Panc1 (cell line): ENCODE results near the gene ORM2. TPM values are rescaled to one million over a fixed set of nuclear protein-coding genes. Genes with fewer than 3 reads are reported as not detected.

ENCODE experiments used
- ATAC-seq: fragments of 200-7000 bp; cut with Tn5 transposase; 2 replicates; pipeline ENCODE4 v1.9.1; 2020; ENCODE audit warnings: mild to moderate bottlenecking, moderate library complexity
- BruUV-seq: library from RNA; stranded (reverse); fragments of 400-500 nt; replicated peaks from 2 replicates; lab custom pipeline; 2021; lab: Mats Ljungman, UMichigan
- CTCF ChIA-PET: fragments of 300-600 bp; sonication (Branson Sonifier 250); formaldehyde crosslinking; loops from one replicate; lab custom pipeline; 2022; ENCODE audit warnings: antibody characterized with exemption; lab: Charles Lee
- POLR2A ChIA-PET: fragments of 300-600 bp; sonication (Branson Sonifier 250); formaldehyde crosslinking; loops from one replicate; lab custom pipeline; 2022; ENCODE audit warnings: antibody characterized with exemption; lab: Charles Lee
- DNase-seq: peaks from one replicate; pipeline ENCODE4 v3.0.0-alpha.2; 2010; ENCODE audit warnings: low read depth, low spot score
- H3K27ac ChIP-seq: 2 replicates; pipeline ENCODE4 v1.5.1; 2011; ENCODE audit warnings: mild to moderate bottlenecking, low read length, inconsistent platforms
- H3K27me3 ChIP-seq: fragments of 200-500 bp; sonication (Bioruptor generic); 2 replicates; pipeline ENCODE4 v1.6.0; 2014; ENCODE audit warnings: low read length, inconsistent platforms; ENCODE audit not compliant: control insufficient read depth, insufficient read depth
- H3K36me3 ChIP-seq: fragments of 200-500 bp; sonication (Bioruptor generic); 2 replicates; pipeline ENCODE4 v1.5.1; 2014; ENCODE audit warnings: inconsistent platforms, mild to moderate bottlenecking, low read length, moderate library complexity; ENCODE audit not compliant: control insufficient read depth, insufficient read depth
- H3K4me1 ChIP-seq: 2 replicates; pipeline ENCODE4 v1.5.1; 2011; ENCODE audit warnings: inconsistent platforms, mild to moderate bottlenecking, low read length, moderate library complexity; ENCODE audit not compliant: control insufficient read depth, insufficient read depth
- H3K4me3 ChIP-seq, 2 experiments: 2 replicates each; pipeline ENCODE4 v1.5.1; 2011 to 2012; ENCODE audit warnings: low read depth in 2 of 2, low read length in 2 of 2, mild to moderate bottlenecking in 2 of 2, inconsistent platforms in 1 of 2, moderate library complexity in 1 of 2
- H3K9me3 ChIP-seq: fragments of 200-500 bp; sonication (Bioruptor generic); 2 replicates; pipeline ENCODE4 v1.5.1; 2014; ENCODE audit warnings: low read depth, mild to moderate bottlenecking, inconsistent platforms, low read length, moderate library complexity; ENCODE audit not compliant: control insufficient read depth, insufficient read depth
- CTCF ChIP-seq: fragments of 450-650 bp; IDR thresholded peaks from 2 replicates; pipeline ENCODE4 v1.5.1; 2017; ENCODE audit warnings: mild to moderate bottlenecking
- POLR2AphosphoS5 ChIP-seq: IDR thresholded peaks from 2 replicates; pipeline ENCODE4 v1.6.1; 2012; ENCODE audit warnings: mild to moderate bottlenecking, low read depth, low read length, moderate library complexity
- SIN3A ChIP-seq: IDR thresholded peaks from 2 replicates; pipeline ENCODE4 v1.6.1; 2012; ENCODE audit warnings: low read depth, mild to moderate bottlenecking, low read length, moderate library complexity, borderline replicate concordance; ENCODE audit not compliant: insufficient read depth
- TCF7L2 ChIP-seq: IDR thresholded peaks from 2 replicates; pipeline ENCODE4 v1.6.1; 2011; ENCODE audit warnings: mild to moderate bottlenecking, low read depth, low read length, inconsistent platforms
- in situ Hi-C: cut with HindIII; loops from 2 replicates; pipeline ENCODE4 v1.10.0; 2016; ENCODE audit warnings: low sequenced_read_pairs, low pct_unique_long_range_greater_than_20kb
- intact Hi-C: fragments of 100-400 bp; cut with micrococcal nuclease; formaldehyde crosslinking; loops from one replicate; pipeline ENCODE4 v1.10.0; 2022; ENCODE audit not compliant: unreplicated experiment
- total RNA-seq: library from RNA; stranded (reverse); gene quantifications from one replicate; pipeline ENCODE4 v1.2.1, GENCODE V29; 2021; ENCODE audit not compliant: unreplicated experiment
- TF ChIP-seq, protein P1 (sequence below), 2 experiments: IDR thresholded peaks; 2 replicates each; pipeline ENCODE4 v1.6.1; 2011 to 2012; ENCODE audit warnings: low read depth in 2 of 2, control low read depth in 1 of 2, low read length in 1 of 2, mild to moderate bottlenecking in 1 of 2, moderate library complexity in 1 of 2; ENCODE audit not compliant: insufficient read depth in 1 of 2

The ORM2 gene
- total RNA-seq, 1 experiment from 2014 or later, result 0.77 TPM

DNA sequence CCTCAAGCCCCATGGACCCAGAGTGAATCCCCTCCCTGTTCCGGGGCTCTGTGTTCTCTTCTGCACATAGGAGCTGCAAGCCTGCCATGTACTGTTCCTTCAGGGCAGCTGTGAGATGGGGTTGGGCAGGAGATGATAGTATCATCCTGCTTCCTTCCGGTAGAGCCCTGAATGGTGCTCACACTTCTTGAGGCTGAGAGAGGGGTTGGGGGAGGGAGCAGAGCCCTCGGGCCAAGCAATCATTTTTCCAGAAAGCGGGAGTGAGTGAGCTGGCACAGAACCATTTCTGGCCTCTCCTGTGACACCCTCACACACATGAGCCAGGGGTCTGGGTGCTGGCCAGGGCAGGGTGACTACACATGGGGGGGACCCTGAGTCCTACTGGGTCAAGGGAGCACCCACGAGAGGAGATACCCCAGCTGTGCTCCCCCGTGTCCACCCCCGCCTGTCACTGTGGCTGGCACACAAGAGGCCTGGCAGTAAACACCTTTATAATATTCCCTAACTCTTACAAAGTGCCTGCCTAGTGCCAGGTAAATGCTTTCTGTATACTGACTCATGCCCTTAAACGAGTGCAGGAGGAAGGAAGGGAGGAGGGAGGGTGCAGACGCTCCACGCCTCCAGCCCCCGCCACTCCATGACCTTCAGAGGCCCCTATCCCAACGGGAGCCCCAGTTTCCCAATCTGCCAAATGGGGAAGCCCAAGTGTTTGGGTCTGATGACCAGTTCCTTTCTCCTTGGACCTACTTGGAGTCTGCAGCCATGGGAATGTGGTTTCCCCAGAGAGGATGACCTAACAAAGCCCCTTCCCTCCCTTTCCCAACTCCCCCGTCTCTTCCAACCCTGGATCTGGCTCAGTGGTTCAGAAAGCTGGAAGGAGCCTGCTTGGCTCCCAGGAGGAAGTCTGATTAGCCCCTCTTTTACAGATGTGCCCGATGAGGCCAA is 42.6 kb downstream of the ORM2 start:
- Histone ChIP-seq H3K9me3 (no peaks in the 10 kb centered on the region), H3K4me1 (no peaks in the 10 kb centered on the region; the same call in 1 of the 2 replicates), H3K27ac (no peak overlapping the region), H3K4me3 (no peak overlapping the region), H3K36me3 (no peaks in the 10 kb centered on the region), H3K27me3 (no peaks in the 10 kb centered on the region)
- ATAC-seq (peak; percentile 30; the same call in 1 of the 2 replicates), DNase-seq (no peak)
- POLR2A ChIA-PET, result interaction anchor here (0.7 kb wide), 1 partner anchor 57 kb away, joined by 13 read pairs; no protein-coding TSS in a partner anchor
- in situ Hi-C loops (no loop called here), intact Hi-C loops (no loop called here)
- BruUV-seq, result no TSS peak
- TF ChIP-seq, protein P1, sequence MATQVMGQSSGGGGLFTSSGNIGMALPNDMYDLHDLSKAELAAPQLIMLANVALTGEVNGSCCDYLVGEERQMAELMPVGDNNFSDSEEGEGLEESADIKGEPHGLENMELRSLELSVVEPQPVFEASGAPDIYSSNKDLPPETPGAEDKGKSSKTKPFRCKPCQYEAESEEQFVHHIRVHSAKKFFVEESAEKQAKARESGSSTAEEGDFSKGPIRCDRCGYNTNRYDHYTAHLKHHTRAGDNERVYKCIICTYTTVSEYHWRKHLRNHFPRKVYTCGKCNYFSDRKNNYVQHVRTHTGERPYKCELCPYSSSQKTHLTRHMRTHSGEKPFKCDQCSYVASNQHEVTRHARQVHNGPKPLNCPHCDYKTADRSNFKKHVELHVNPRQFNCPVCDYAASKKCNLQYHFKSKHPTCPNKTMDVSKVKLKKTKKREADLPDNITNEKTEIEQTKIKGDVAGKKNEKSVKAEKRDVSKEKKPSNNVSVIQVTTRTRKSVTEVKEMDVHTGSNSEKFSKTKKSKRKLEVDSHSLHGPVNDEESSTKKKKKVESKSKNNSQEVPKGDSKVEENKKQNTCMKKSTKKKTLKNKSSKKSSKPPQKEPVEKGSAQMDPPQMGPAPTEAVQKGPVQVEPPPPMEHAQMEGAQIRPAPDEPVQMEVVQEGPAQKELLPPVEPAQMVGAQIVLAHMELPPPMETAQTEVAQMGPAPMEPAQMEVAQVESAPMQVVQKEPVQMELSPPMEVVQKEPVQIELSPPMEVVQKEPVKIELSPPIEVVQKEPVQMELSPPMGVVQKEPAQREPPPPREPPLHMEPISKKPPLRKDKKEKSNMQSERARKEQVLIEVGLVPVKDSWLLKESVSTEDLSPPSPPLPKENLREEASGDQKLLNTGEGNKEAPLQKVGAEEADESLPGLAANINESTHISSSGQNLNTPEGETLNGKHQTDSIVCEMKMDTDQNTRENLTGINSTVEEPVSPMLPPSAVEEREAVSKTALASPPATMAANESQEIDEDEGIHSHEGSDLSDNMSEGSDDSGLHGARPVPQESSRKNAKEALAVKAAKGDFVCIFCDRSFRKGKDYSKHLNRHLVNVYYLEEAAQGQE (IDR thresholded peaks at IDR 0.05; ENCODE audit: insufficient read depth in 1 of 2, low read depth in 2 of 2, low read length in 1 of 2), result no peak
- TF ChIP-seq SIN3A (no peak), TCF7L2 (no peak), POLR2AphosphoS5 (no peak), CTCF (no peak)
- CTCF ChIA-PET, result no interaction called here

DNA sequence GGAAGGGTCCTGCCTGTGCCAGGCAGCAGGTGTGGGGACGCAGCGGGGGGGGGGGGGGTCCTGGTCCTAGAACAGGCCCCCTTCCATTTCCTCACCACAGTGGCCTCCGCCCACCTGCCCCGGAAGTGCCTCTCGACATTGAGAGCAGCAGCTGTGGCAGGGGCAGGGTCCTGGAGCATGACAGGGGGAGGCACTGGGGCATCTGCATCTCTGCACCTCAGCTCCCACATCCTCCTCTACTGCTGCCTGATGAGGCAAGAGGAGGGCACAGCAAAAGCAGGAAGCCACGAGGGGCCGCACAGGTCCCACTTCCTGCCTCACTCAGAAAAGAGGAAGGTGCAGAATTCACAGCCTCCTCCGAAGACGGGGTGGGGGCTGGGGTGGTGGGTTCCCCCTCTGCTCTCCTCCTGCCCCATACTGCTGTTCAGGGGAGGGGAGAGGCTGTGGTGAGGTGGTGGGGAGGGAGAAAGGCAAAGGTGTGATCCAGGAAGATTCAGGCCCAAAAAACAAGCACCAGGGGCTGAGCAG is 43.3 kb downstream of the ORM2 start:
- no peak for ATAC-seq
- in situ Hi-C loops, result no loop called here
- Histone ChIP-seq H3K27ac (no peak overlapping the region), H3K27me3 (no peaks in the 10 kb centered on the region), H3K36me3 (no peaks in the 10 kb centered on the region), H3K9me3 (no peaks in the 10 kb centered on the region), H3K4me3 (no peak overlapping the region), H3K4me1 (no peaks in the 10 kb centered on the region)
- ChIA-PET CTCF (no interaction called here), POLR2A (interaction anchor here (0.7 kb wide), 1 partner anchor 56 kb away, joined by 13 read pairs; no protein-coding TSS in a partner anchor)
- TF ChIP-seq POLR2AphosphoS5 (no peak), SIN3A (no peak), TCF7L2 (no peak), CTCF (no peak)
- TF ChIP-seq, protein P1 (IDR thresholded peaks at IDR 0.05; ENCODE audit: insufficient read depth in 1 of 2, low read depth in 2 of 2, low read length in 1 of 2), result no peak
- intact Hi-C loops, result no loop called here
- no peak for DNase-seq
- BruUV-seq, result no TSS peak
